NCI-H446 (cell line): ENCODE measurements around the gene PRCD.

Source experiments
- DNase-seq, 2 experiments: peaks; one replicate each; lab custom pipeline; 2025; lab: John Stamatoyannopoulos, UW

PRCD gene

DNA sequence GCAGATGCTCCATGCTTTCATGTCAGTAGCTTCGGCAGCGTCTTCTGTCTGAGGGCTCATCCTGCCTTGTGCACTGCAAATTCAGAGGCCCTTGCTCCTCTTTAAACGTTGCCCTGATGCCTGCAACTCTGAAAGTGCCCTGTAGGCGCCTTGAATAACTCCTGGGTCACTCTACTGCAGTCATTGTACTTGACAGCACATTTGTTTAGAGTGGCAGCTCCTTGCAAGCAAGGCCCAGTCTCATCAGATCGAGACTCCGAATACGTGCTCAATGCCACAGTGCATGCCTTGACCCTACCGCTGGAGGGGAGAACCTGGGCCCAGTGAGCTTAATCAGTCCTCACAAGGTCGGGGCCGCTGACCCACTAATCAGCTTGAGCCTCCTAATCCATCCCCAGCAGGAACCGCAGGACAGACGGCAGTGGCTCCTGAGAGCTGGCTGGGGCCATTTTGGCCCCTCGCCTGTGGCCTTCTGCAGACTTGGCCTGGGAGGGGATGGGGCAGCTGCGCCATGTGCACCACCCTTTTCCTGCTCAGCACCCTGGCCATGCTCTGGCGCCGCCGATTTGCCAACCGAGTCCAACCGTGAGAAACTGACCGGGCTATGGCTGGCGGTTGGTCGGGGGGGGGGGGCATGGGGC, at the start of gene PRCD:
Gene PRCD (plus strand): TSS at position 414 of the 641 bp plus-strand sequence. CDS start 98 bp downstream, at position 512.
- DNase-seq = no peak

- DNase-seq = no peak
These were observed 49.6 kb upstream of the PRCD start for GRCh38 chr17:76490112-76490710.

- DNase-seq = no peak
These were observed 48.3 kb upstream of the PRCD start for GRCh38 chr17:76491271-76492122.

DNA sequence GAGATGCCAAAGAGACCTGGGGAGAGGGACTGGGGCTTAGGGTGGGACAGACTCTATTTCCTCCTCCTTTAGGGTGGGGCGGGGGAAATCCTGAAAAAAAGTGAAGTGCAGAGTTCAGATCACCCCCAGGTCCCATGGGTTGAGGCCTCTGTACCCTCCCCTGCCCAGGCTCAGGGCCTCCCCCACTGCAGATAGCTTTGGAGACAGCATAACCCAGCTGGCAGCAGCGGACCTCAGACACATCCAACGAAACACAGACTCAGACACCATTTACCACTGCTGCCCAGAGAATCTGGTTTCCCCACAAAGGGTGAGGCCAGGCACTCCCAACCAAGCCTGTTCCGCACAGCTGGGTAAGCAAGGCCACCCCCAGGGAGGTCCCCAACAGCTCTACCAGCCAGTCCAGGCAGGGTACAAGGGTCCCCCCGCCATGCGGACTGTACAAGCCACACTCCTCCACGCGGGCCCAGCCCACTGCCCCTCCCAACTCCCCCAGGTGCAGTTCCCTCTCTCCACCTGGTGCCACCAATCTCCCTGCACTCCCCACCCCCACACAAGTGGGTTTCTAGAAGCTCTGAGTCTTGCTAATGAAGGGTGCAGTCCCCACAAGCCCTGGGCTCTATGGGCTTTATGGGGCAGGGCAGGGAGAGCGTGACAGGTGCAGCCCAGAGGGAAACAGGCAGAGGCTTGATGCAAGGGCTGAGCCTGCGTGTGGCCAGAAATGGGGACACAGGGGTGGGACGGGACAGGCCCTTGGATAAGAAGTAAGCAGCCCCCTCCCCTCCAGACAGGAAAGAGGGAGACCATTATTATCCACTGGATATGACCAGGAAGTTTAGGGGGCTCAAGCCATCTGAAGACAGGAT, 47.5 kb upstream of the PRCD start:
- DNase-seq = no peak

GRCh38 chr17:76492989-76493501, 46.8 kb upstream of the PRCD start:
- DNase-seq = no peak

- DNase-seq = no peak
These were observed 46.2 kb upstream of the PRCD start for GRCh38 chr17:76493505-76494167.

- DNase-seq = peak; percentile 16 to 36
These were observed 44.0 kb upstream of the PRCD start for GRCh38 chr17:76495663-76496400.

GRCh38 chr17:76496464-76496863, 43.4 kb upstream of the PRCD start:
- DNase-seq = no peak

- no peak for DNase-seq
These were observed 42.2 kb upstream of the PRCD start for GRCh38 chr17:76497699-76497978.

- peak; percentile 59 to 91 for DNase-seq
These were observed 41.6 kb upstream of the PRCD start for GRCh38 chr17:76497979-76498875.

DNA sequence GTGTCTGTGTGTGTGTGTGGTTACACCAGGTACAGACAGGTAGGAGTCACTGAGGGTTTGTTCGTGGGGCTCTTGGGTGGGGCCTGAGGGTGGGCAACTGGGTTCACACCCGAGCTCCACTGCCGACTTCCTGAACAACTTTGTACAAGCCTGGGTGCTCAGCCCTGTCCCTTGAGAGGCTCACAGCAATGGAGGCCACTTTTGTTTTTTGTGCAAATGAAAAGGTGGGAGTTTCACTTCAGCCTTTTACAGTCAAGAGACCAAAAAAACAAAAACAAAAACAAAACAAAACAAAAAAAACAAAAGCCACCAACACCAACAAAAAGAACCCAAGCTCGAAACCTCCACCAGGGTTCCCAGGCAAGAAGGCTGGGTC, 41.0 kb upstream of the PRCD start:
- no peak for DNase-seq

GRCh38 chr17:76499267-76499667, 40.6 kb upstream of the PRCD start:
- DNase-seq = peak in 1 of 2 experiments; percentile 22

GRCh38 chr17:76500074-76500746, 39.6 kb upstream of the PRCD start:
- no peak for DNase-seq

DNA sequence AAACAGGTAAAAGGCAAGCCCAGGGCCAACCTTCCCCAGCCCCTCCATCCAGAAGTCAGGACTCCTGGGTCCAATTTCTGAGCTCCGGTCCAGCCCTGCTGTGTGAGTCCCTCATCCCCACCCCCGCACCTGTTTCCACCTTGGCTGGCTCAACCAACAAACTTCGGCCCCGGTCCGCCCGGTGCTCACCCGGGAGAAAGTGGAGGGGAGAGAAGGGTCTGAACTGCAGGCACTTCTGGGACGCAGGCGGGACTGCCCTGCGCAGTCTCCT, 39.2 kb upstream of the PRCD start:
- DNase-seq = no peak

GRCh38 chr17:76501018-76501826, 38.6 kb upstream of the PRCD start, which contains the start of gene RHBDF2:
Gene RHBDF2, minus strand, starts transcription at chr17:76501423. Its CDS starts 19,899 bp downstream, at chr17:76481524.
- DNase-seq = peak in 1 of 2 experiments; percentile 84

- DNase-seq = no peak
These were observed 38.0 kb upstream of the PRCD start for GRCh38 chr17:76501827-76502307.

DNA sequence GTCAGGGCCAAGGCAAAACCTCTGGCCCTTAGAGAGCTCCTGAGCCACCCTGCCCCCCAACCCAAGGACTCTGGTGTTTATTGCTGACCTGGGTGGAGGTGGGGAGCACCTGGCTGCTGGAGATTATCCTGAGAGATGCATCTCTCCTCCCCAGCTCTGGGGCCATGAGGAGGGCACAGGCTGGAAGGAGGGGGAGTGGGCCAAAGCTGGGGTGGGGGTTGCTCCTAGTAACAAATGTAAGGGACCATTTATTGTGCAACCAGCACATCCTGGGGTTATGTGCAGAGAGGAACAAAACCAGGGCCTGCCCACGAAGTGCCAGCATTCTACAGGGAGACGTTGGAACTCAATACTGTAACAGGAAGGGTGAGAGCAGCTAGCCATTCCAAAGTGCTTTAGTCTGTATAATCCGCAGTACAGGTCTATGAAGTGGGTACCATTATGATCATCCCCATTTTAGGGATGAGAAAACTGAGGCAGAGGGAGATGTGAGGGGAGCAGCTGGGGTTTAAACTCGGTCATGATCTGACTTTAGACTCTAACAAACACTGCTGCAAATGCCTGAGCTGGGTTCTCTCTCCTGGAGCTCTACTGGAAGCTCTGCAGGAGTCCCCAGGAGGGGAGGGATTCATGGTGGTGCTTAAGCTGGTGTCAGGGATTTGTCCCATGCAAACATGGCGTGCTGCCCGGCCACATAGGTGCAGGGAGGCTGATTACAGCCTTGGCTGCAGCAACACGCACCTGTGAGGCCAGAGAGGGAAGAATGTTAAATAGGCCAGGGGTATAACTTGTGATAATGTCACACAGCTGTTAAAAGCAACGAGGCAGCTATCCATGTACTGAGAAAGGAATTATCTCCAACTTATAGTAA, 37.3 kb upstream of the PRCD start:
- no peak for DNase-seq
